Calu3 (cell line): ENCODE measurements around the gene POLR3H. TPM values are rescaled to one million over a fixed set of nuclear protein-coding genes. Genes with fewer than 3 reads are reported as not detected.
"Not testable (repeated sequence)": the region's sequence is repeated elsewhere in the genome, so short reads cannot be mapped to it uniquely, and the experiment has no call there.

ENCODE experiments used
- BruUV-seq: library from RNA; stranded (reverse); fragments of 400-500 nt; replicated peaks from 2 replicates; lab custom pipeline; 2021; lab: Mats Ljungman, UMichigan
- CTCF ChIA-PET: fragments of 300-600 bp; sonication (Branson Sonifier 250); formaldehyde crosslinking; loops from one replicate; lab custom pipeline; 2022; ENCODE audit warnings: antibody characterized with exemption; lab: Charles Lee
- DNase-seq: peaks from one replicate; pipeline ENCODE4 v3.0.0; 2022
- H3K27ac Mint-ChIP-seq: one replicate; pipeline ENCODE4 v1.8.0; 2022; ENCODE audit warnings: mixed read lengths; ENCODE audit not compliant: unreplicated experiment
- H3K27me3 Mint-ChIP-seq: one replicate; pipeline ENCODE4 v1.8.0; 2022; ENCODE audit warnings: mixed read lengths; ENCODE audit not compliant: unreplicated experiment
- H3K36me3 Mint-ChIP-seq: one replicate; pipeline ENCODE4 v1.8.0; 2022; ENCODE audit warnings: mild to moderate bottlenecking, moderate library complexity, mixed read lengths; ENCODE audit not compliant: insufficient read depth, unreplicated experiment
- H3K4me1 Mint-ChIP-seq: one replicate; pipeline ENCODE4 v1.8.0; 2022; ENCODE audit warnings: mild to moderate bottlenecking, low read depth, mixed read lengths; ENCODE audit not compliant: unreplicated experiment
- H3K4me3 Mint-ChIP-seq: one replicate; pipeline ENCODE4 v1.8.0; 2022; ENCODE audit warnings: mild to moderate bottlenecking, low read depth, moderate library complexity, mixed read lengths; ENCODE audit not compliant: unreplicated experiment
- H3K9me3 Mint-ChIP-seq: one replicate; pipeline ENCODE4 v1.8.0; 2022; ENCODE audit warnings: low read depth, mixed read lengths; ENCODE audit not compliant: unreplicated experiment
- intact Hi-C: fragments of 100-400 bp; cut with micrococcal nuclease; formaldehyde crosslinking; loops from one replicate; pipeline ENCODE4 v1.10.0; 2022; ENCODE audit not compliant: unreplicated experiment
- total RNA-seq: library from RNA; stranded (reverse); gene quantifications from 2 replicates; pipeline ENCODE4 v1.2.3, GENCODE V29; 2022
- TF ChIP-seq, protein P1 (sequence below): fragments of 200-600 bp; IDR thresholded peaks from one replicate; pipeline ENCODE4 v1.8.0; 2022; ENCODE audit warnings: antibody characterized with exemption; ENCODE audit not compliant: unreplicated experiment

POLR3H gene
- total RNA-seq, 1 experiment from 2014 or later = 49.7 TPM

DNA sequence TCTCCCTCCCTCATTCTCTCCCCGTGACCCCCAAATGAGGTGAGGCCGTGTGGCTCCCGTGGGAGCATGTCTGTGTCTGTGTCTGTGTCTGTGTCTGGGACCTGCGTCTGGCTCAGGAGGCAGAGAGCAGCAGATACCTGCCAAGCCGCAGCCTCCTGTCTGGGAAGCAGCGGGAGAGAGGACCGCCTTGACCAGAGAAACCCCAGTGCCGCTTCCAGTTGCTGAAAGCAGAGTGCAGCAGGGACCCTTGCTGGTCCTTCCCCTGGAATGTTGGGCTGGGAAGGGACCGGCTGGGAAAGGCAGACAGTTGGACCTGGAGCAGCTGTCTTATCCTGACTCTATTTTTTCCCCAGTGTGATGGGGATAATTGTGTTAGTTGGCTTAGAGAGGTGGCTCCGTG lies 17.1 kb upstream of the POLR3H start:
- no TSS peak for BruUV-seq
- CTCF ChIA-PET = interaction anchor here (1.2 kb wide), 1 partner anchor 17 kb away, joined by 3 read pairs; the partner anchor contains the start of gene POLR3H
- H3K36me3 Mint-ChIP-seq = peaks cover 11% of the 10 kb centered on the region
- peaks cover 27% of the 10 kb centered on the region for H3K4me1 Mint-ChIP-seq
- DNase-seq = no peak
- H3K4me3 Mint-ChIP-seq = no peak overlapping the region
- TF ChIP-seq, protein P1, sequence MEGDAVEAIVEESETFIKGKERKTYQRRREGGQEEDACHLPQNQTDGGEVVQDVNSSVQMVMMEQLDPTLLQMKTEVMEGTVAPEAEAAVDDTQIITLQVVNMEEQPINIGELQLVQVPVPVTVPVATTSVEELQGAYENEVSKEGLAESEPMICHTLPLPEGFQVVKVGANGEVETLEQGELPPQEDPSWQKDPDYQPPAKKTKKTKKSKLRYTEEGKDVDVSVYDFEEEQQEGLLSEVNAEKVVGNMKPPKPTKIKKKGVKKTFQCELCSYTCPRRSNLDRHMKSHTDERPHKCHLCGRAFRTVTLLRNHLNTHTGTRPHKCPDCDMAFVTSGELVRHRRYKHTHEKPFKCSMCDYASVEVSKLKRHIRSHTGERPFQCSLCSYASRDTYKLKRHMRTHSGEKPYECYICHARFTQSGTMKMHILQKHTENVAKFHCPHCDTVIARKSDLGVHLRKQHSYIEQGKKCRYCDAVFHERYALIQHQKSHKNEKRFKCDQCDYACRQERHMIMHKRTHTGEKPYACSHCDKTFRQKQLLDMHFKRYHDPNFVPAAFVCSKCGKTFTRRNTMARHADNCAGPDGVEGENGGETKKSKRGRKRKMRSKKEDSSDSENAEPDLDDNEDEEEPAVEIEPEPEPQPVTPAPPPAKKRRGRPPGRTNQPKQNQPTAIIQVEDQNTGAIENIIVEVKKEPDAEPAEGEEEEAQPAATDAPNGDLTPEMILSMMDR = no peak
- H3K27ac Mint-ChIP-seq = no peak overlapping the region
- intact Hi-C loops = no loop called here
- peaks cover 65% of the 10 kb centered on the region for H3K27me3 Mint-ChIP-seq
- no peaks in the 10 kb centered on the region for H3K9me3 Mint-ChIP-seq

DNA sequence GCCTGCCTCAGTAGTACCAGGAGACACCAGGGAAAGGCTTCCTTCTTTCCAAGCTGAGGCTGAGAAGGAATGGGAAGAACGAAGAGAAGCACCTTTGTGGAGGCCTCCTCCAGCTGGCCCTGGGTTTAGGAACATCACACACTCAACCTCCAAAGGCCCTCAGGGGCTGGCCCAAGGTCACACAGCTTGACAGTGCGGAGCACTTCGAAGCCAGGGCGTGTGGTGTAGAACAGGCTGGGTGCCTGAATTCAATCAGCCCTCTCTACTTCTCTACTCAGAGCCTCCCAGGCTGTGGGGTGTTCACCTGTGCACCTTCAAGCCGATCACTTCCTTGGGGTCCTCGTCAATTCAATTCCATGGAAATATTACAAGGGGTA lies 15.8 kb upstream of the POLR3H start:
- Mint-ChIP-seq H3K4me3 (no peak overlapping the region), H3K9me3 (no peaks in the 10 kb centered on the region), H3K27ac (no peak overlapping the region), H3K4me1 (peaks cover 19% of the 10 kb centered on the region), H3K27me3 (peaks cover 78% of the 10 kb centered on the region), H3K36me3 (peaks cover 7% of the 10 kb centered on the region)
- no peak for DNase-seq
- intact Hi-C loops = no loop called here
- CTCF ChIA-PET = interaction anchor here (1.2 kb wide), 1 partner anchor 16 kb away, joined by 3 read pairs; the partner anchor contains the start of gene POLR3H
- no TSS peak for BruUV-seq
- TF ChIP-seq, protein P1 = no peak

DNA sequence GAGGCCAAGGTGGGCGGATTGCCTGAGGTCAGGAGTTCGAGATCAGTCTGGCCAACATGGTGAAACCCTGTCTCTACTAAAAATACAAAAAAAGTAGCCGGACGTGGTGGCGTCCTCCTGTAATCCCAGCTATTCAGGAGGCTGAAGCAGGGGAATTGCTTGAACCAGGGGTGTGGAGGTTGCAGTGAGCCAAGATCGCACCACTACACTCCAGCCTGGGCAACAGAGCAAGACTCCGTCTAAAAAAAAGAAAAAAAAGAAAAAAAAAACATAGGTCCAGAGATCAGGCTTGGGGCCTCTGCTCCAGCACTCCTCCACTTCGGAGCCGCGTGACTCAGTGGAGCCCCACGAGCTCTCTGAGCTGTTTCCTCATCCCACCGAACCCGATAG lies 14.0 kb upstream of the POLR3H start:
- Mint-ChIP-seq H3K4me1 (peaks cover 15% of the 10 kb centered on the region), H3K27me3 (peaks cover 89% of the 10 kb centered on the region)
- DNase-seq, H3K4me3 Mint-ChIP-seq, H3K27ac Mint-ChIP-seq, H3K9me3 Mint-ChIP-seq, H3K36me3 Mint-ChIP-seq, BruUV-seq, intact Hi-C loops: not testable (repeated sequence)
- CTCF ChIA-PET = interaction anchor here (0.6 kb wide), 1 partner anchor 160 kb away, joined by 4 read pairs; no protein-coding TSS in a partner anchor

DNA sequence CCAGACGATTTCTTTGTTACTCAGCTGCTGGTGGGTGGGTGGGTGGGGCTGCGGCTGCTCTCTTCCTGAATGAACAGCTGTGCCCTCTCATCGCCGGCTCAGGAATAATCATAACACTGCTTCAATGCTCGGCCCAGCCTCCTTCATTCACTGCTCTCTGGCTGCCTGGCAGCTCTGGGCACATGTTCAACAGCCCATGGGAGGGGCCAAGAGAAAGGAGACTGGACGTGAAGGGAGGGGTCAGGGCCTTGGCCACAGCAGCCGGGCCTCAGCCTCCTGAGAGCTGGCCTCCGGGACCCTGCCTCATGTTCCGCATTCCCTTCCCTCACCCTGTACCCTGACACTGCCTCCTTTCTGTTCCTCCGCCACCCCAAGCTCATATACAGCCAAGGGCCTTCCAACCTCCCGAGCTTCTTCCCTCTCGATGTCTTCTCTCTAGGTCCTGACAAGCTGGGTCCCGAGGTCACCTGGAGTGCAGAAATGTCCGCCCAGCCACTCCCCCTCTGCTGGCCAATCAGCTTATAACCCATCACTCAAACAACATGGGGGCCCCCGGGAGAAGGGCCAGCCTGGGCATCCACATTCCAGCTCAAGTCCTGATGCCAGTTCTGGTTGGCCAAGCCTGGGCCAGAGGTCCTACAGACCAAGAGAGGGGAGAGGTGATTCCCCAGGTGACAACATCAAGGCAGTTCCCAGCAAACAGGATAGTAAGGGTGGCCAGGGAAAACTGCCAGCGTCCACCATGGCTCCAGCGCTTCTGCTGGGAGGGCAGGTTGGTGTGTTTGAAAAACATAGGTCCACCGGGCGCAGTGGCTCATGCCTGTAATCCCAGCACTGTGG lies 13.4 kb upstream of the POLR3H start:
- CTCF ChIA-PET = interaction anchor here (0.5 to 1.2 kb wide), 2 partner anchors 32 to 39 kb away, joined by 3 read pairs; partner anchors contain the start of gene PMM1
- no TSS peak for BruUV-seq
- Mint-ChIP-seq H3K36me3 (no peaks in the 10 kb centered on the region), H3K4me1 (peaks cover 9% of the 10 kb centered on the region), H3K9me3 (no peaks in the 10 kb centered on the region), H3K27me3 (peaks cover 89% of the 10 kb centered on the region), H3K4me3 (no peak overlapping the region), H3K27ac (no peak overlapping the region)
- intact Hi-C loops = no loop called here
- TF ChIP-seq, protein P1 = no peak
- DNase-seq = no peak
